HG03045 (cell line): ENCODE measurements around the gene NUDT16.

Experiments used
- ATAC-seq: cut with Tn5 transposase; IDR thresholded peaks from one replicate; pipeline ENCODE4 v1.9.1; 2021; ENCODE audit warnings: mild to moderate bottlenecking, moderate library complexity; ENCODE audit not compliant: unreplicated experiment

The NUDT16 gene

GRCh38 chr3:131435000-131435399 is 53.4 kb downstream of the NUDT16 start:
- ATAC-seq: no peak
